ENCODE results near the gene ARF3. TPM values are rescaled to one million over a fixed set of nuclear protein-coding genes. Genes with fewer than 3 reads are reported as not detected.
A peak's percentile ranks its signal among the peaks of the same experiment; 100 is the strongest.

ARF3 gene
- total and polyA plus RNA-seq, 9 of the 15 experiments (the other 6 are each of a cell fraction or from before 2014, with no cell fraction given), result 5.9 to 170 (median 64.4) TPM

- TF ChIP-seq ESRRA (IDR thresholded peaks at IDR 0.05; ENCODE audit: borderline replicate concordance, low read depth) (no peak), ETV1 (tag; conservative IDR thresholded peaks at IDR 0.05; ENCODE audit: low read depth) (no peak), RBM14 (IDR thresholded peaks at IDR 0.05; ENCODE audit: borderline replicate concordance, insufficient read depth, low read depth, low read length) (no peak), NCOA4 (IDR thresholded peaks at IDR 0.05; ENCODE audit: partially characterized antibody) (no peak), SMAD2 (IDR thresholded peaks at IDR 0.05; ENCODE audit: low read depth, low read length) (no peak), SMAD1 (IDR thresholded peaks at IDR 0.05; ENCODE audit: low read depth, low read length, partially characterized antibody) (no peak), ZNF584 (CRISPR knock-in tag; IDR thresholded peaks at IDR 0.05; ENCODE audit: low read depth) (no peak), E2F6 (IDR thresholded peaks at IDR 0.05; ENCODE audit: borderline replicate concordance in 1 of 2, extremely low read depth in 1 of 2, insufficient read depth in 1 of 2, insufficient read length in 1 of 2, low read depth in 1 of 2, low read length in 1 of 2, poor library complexity in 1 of 2, severe bottlenecking in 1 of 2) (peak; percentile 82 to 95), HOMEZ (CRISPR knock-in tag; IDR thresholded peaks at IDR 0.05) (no peak), ZFP36 (IDR thresholded peaks at IDR 0.05; ENCODE audit: low read depth, low read length, partially characterized antibody) (no peak), SAFB (IDR thresholded peaks at IDR 0.05; ENCODE audit: borderline replicate concordance, low read depth, low read length) (peak; percentile 75)
- TF ChIP-seq, protein P1, sequence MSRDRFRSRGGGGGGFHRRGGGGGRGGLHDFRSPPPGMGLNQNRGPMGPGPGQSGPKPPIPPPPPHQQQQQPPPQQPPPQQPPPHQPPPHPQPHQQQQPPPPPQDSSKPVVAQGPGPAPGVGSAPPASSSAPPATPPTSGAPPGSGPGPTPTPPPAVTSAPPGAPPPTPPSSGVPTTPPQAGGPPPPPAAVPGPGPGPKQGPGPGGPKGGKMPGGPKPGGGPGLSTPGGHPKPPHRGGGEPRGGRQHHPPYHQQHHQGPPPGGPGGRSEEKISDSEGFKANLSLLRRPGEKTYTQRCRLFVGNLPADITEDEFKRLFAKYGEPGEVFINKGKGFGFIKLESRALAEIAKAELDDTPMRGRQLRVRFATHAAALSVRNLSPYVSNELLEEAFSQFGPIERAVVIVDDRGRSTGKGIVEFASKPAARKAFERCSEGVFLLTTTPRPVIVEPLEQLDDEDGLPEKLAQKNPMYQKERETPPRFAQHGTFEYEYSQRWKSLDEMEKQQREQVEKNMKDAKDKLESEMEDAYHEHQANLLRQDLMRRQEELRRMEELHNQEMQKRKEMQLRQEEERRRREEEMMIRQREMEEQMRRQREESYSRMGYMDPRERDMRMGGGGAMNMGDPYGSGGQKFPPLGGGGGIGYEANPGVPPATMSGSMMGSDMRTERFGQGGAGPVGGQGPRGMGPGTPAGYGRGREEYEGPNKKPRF (IDR thresholded peaks at IDR 0.05; ENCODE audit: low read depth, low read length), result no peak
- TF ChIP-seq, protein P2, sequence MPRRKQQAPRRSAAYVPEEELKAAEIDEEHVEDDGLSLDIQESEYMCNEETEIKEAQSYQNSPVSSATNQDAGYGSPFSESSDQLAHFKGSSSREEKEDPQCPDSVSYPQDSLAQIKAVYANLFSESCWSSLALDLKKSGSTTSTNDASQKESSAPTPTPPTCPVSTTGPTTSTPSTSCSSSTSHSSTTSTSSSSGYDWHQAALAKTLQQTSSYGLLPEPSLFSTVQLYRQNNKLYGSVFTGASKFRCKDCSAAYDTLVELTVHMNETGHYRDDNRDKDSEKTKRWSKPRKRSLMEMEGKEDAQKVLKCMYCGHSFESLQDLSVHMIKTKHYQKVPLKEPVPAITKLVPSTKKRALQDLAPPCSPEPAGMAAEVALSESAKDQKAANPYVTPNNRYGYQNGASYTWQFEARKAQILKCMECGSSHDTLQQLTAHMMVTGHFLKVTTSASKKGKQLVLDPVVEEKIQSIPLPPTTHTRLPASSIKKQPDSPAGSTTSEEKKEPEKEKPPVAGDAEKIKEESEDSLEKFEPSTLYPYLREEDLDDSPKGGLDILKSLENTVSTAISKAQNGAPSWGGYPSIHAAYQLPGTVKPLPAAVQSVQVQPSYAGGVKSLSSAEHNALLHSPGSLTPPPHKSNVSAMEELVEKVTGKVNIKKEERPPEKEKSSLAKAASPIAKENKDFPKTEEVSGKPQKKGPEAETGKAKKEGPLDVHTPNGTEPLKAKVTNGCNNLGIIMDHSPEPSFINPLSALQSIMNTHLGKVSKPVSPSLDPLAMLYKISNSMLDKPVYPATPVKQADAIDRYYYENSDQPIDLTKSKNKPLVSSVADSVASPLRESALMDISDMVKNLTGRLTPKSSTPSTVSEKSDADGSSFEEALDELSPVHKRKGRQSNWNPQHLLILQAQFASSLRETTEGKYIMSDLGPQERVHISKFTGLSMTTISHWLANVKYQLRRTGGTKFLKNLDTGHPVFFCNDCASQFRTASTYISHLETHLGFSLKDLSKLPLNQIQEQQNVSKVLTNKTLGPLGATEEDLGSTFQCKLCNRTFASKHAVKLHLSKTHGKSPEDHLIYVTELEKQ (CRISPR knock-in tag; IDR thresholded peaks at IDR 0.05), result no peak
- TF ChIP-seq, protein P3, sequence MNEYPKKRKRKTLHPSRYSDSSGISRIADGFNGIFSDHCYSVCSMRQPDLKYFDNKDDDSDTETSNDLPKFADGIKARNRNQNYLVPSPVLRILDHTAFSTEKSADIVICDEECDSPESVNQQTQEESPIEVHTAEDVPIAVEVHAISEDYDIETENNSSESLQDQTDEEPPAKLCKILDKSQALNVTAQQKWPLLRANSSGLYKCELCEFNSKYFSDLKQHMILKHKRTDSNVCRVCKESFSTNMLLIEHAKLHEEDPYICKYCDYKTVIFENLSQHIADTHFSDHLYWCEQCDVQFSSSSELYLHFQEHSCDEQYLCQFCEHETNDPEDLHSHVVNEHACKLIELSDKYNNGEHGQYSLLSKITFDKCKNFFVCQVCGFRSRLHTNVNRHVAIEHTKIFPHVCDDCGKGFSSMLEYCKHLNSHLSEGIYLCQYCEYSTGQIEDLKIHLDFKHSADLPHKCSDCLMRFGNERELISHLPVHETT (CRISPR knock-in tag; conservative IDR thresholded peaks at IDR 0.05 in 1 of 2, IDR thresholded peaks at IDR 0.05 in 1 of 2), result no peak
Observed at GRCh38 chr12:48977290-48978281, 20.3 kb upstream of the ARF3 start (continued).

All from K562 (cell line).